ENCODE data around the gene SLC12A8.

- TF ChIP-seq POLR2AphosphoS5 (IDR thresholded peaks at IDR 0.05; ENCODE audit: low read depth, low read length), result no peak
- no peak for TF ChIP-seq TAF1 (IDR thresholded peaks at IDR 0.05; ENCODE audit: borderline replicate concordance, low read depth, low read length)
Measured at GRCh38 chr3:125075738-125076137, 136.8 kb downstream of the SLC12A8 start.

Measured in GM12892 (cell line).